BE2C (cell line): ENCODE measurements around the gene CCT4. TPM values are rescaled to one million over a fixed set of nuclear protein-coding genes. Genes with fewer than 3 reads are reported as not detected.

Source experiments
- DNase-seq: peaks from one replicate; pipeline ENCODE4 v3.0.0-alpha.2; 2020
- H3K27me3 ChIP-seq: fragments of 250-450 bp; sonication (Bioruptor Pico); 2 replicates; pipeline ENCODE4 v1.5.1; 2020; ENCODE audit warnings: mild to moderate bottlenecking
- H3K36me3 ChIP-seq: fragments of 250-450 bp; sonication (Bioruptor Pico); 2 replicates; pipeline ENCODE4 v1.5.1; 2020; ENCODE audit warnings: mild to moderate bottlenecking
- H3K4me1 ChIP-seq: fragments of 250-450 bp; sonication (Bioruptor Pico); 2 replicates; pipeline ENCODE4 v1.5.1; 2020
- H3K4me3 ChIP-seq: 2 replicates; pipeline ENCODE4 v1.5.1; 2011; ENCODE audit warnings: low read depth, low read length
- H3K9me3 ChIP-seq: fragments of 250-450 bp; sonication (Bioruptor Pico); 2 replicates; pipeline ENCODE4 v1.5.1; 2020
- polyA plus RNA-seq: library from polyadenylated mRNA; unstranded; fragments of >200 nt; gene quantifications from one replicate; pipeline ENCODE4 v1.2.1, GENCODE V29; 2012; ENCODE audit warnings: low read depth, missing spikeins; ENCODE audit not compliant: insufficient read length, insufficient read depth
- TF ChIP-seq, protein P1 (sequence below): IDR thresholded peaks from 2 replicates; pipeline ENCODE4 v1.5.1; 2012; ENCODE audit warnings: mild to moderate bottlenecking, low read depth, low read length

The CCT4 gene
- 99.2 TPM for polyA plus RNA-seq

DNA sequence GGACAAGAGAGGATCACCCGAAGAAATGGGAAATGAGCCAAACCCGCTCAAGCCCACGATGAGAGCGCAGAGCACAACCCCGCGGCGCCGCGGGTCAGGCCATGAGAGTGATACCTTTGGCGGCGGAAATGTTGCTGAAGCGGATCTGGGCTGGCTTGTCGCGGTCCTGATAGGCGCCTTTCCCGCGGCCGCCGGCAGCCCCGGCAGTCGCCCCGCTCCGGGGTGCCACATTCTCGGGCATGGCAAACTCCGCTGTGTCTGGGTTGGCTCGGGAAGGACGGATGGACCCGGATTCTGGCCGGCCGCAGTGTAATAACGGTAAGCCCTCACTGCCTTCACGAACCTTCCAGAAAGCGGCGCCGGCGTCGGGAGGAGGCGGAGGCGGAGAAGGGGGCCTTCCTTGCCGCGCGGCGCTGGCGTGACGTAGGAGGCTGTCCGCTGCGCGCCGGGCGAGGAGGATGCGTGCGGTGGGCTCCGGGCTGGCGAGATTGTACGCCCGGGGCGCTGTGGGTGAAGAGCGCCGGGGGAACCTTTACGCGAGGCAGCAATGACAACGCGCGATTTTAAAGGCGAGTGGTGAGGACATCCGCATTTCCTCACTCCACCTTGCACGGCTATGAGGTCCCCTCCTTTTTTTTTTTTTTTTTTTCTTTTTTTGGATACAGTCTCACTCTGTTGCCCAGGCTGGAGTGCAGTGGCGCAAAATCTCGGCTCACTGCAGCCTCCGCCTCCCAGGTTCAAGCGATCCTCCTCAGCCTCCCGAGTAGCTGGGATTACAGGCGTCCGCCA is at the start of gene CCT4:
CCT4 (minus strand) TSS at position 390 of the 789 bp plus-strand sequence; CDS start at position 241, 149 bp downstream.
- H3K27me3 ChIP-seq, result no peaks in the 10 kb centered on the region
- peak within 1 kb of the TSS; percentile 97 for H3K4me3 ChIP-seq
- DNase-seq, result peak; percentile 79
- peaks cover 10% of the 10 kb centered on the region for H3K36me3 ChIP-seq
- no peaks in the 10 kb centered on the region for H3K9me3 ChIP-seq
- TF ChIP-seq, protein P1, sequence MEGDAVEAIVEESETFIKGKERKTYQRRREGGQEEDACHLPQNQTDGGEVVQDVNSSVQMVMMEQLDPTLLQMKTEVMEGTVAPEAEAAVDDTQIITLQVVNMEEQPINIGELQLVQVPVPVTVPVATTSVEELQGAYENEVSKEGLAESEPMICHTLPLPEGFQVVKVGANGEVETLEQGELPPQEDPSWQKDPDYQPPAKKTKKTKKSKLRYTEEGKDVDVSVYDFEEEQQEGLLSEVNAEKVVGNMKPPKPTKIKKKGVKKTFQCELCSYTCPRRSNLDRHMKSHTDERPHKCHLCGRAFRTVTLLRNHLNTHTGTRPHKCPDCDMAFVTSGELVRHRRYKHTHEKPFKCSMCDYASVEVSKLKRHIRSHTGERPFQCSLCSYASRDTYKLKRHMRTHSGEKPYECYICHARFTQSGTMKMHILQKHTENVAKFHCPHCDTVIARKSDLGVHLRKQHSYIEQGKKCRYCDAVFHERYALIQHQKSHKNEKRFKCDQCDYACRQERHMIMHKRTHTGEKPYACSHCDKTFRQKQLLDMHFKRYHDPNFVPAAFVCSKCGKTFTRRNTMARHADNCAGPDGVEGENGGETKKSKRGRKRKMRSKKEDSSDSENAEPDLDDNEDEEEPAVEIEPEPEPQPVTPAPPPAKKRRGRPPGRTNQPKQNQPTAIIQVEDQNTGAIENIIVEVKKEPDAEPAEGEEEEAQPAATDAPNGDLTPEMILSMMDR, result no peak
- H3K4me1 ChIP-seq, result no peaks in the 10 kb centered on the region

GRCh38 chr2:61937886-61938285 is 49.4 kb upstream of the CCT4 start:
- no peaks in the 10 kb centered on the region for H3K4me1 ChIP-seq
- H3K36me3 ChIP-seq, result no peaks in the 10 kb centered on the region
- no peak for DNase-seq
- H3K4me3 ChIP-seq, result no peak overlapping the region
- TF ChIP-seq, protein P1, result no peak
- no peaks in the 10 kb centered on the region for H3K27me3 ChIP-seq
- no peaks in the 10 kb centered on the region for H3K9me3 ChIP-seq

GRCh38 chr2:61937098-61937497 is 48.6 kb upstream of the CCT4 start:
- no peaks in the 10 kb centered on the region for H3K4me1 ChIP-seq
- TF ChIP-seq, protein P1, result no peak
- no peaks in the 10 kb centered on the region for H3K27me3 ChIP-seq
- H3K9me3 ChIP-seq, result no peaks in the 10 kb centered on the region
- DNase-seq, result no peak
- no peaks in the 10 kb centered on the region for H3K36me3 ChIP-seq
- no peak overlapping the region for H3K4me3 ChIP-seq

DNA sequence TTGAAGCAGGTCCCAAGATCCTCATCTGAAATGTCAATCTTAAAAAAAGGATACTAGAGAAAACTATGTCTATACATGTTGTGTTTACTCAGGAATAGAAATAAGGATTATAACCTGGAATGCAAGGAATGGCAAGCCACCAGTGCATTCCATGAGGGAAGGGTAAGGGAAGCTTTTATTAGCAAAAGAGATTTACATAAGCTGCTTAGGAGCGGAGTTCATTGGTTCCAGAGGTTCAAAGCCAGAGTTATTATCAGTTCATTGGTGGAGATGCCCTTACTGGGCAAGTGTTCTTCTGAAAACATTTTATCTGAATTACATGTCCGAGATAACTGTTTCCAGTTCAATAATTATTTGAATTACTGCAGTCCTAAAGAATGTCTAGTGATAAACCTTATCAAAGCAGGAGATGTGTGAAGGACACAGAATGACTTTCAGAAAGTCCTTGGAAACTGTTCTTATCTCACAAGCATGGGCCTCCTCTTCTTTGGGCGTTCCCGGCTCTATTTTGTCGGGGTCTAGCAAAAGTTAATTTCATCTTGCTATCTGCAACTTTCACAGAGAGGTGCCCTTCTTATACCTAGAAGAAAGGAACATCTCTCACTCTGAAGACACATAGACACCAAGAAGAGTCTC is 40.5 kb upstream of the CCT4 start:
- no peaks in the 10 kb centered on the region for H3K36me3 ChIP-seq
- TF ChIP-seq, protein P1, result no peak
- H3K4me3 ChIP-seq, result no peak overlapping the region
- no peaks in the 10 kb centered on the region for H3K27me3 ChIP-seq
- no peaks in the 10 kb centered on the region for H3K9me3 ChIP-seq
- H3K4me1 ChIP-seq, result no peaks in the 10 kb centered on the region
- no peak for DNase-seq

DNA sequence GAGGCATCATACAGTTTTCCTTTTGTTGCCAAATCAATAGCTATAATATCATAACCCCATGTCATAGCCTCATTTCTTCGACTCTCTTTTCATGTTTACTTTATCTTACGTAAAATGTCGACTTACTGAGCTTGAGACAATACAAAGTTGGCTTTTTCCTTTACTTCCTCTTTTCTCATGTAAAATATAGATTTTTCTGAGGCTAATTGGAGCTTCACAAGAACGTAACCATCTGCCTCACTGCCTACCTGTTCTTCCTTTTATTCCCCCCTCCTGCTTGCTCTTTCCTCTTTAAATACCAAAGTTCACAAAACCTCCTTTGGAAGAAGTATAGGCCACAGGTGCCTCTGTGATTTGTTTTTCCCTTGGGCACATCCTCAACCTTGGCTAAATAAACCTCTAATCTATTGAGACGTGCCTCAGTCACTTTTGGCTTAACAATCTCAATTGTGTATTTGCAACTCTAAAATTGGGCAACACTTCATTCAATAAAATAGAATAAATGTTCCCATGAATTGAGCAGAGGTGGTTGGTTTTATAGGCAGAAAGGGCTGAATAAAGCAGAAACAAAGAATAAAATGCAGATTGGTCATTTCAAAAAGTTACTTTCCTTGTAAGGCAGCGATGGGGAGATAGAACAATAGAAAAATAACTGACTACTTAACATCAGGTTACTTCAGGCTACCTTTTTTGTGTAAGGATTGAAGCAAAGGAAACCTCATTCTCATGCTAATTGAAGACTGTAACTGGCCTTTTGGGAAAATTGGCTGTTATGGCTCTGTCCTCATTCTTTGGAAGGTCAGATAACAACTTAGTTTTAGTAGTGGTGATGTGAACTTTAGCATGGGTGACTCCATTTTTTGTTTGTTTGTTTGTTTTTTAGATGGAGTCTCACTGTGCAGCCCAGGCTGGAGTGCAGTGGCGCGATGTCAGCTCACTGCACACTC is 38.3 kb upstream of the CCT4 start:
- Histone ChIP-seq H3K27me3 (no peaks in the 10 kb centered on the region), H3K9me3 (no peaks in the 10 kb centered on the region), H3K36me3 (no peaks in the 10 kb centered on the region), H3K4me3 (no peak overlapping the region), H3K4me1 (no peaks in the 10 kb centered on the region)
- TF ChIP-seq, protein P1, result no peak
- no peak for DNase-seq
